Right forelimb (tissue), 1 donor: ENCODE results near the gene CPT1B.
A peak's percentile ranks its signal among the peaks of the same experiment; 100 is the strongest.

ENCODE experiments used
- DNase-seq: peaks from one replicate; pipeline ENCODE4 v3.0.0-alpha.2; 2018

Gene CPT1B

DNA sequence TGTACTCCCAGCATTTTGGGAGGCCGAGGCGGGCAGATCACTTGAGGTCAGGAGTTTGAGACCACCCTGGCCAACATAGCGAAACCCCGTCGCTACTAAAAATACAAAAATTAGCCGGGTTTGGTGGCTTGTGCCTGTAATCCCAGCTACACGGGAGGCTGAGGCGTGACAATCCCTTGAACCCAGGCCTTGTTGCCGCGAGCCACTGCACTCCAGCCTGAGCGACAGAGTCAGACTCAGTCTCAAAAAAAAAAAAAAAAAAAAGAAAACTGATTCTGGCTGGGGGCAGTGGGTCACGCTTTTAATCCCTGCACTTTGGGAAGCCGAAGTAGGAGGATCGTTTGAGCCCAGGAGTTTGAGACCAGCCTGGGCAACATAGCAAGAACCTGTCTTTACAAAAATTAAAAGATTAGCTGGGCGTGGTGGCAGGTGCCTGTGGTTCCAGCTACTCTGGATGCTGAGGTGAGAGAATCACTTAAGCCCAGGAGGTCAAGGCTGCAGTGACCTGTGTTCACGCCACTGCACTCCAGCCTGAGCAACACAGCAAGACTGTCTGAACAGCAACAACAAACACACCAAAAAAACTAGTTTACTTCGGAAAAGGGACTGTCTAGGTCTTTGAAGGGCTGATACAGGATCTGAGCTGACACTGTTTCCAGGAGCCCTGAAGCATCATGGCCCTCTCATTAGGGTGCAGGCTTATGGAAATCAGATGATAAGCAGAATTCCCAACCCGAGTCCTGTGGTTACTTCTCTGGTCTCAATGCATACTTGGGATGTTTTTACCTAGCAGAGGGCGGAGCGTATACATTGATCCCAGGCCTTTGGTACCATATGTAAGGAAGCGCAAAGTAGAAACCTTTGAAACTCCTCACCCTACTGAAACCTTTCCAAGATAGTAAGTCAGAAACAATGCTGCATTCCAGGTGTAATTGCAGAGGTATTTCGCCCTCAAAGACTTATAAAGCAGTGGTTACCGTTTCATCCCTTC is 6.2 kb upstream of the CPT1B start:
- no peak for DNase-seq

- DNase-seq = no peak
These were observed 5.2 kb upstream of the CPT1B start for GRCh38 chr22:50583294-50583861.

- DNase-seq = peak; percentile 99
These were observed 4.5 kb upstream of the CPT1B start, which contains the start of gene CHKB for GRCh38 chr22:50582493-50583293. TSS of gene CHKB (minus strand) at chr22:50582849. CDS start at chr22:50582781, 68 bp downstream.

GRCh38 chr22:50581950-50582492 is 3.8 kb upstream of the CPT1B start:
- no peak for DNase-seq

DNA sequence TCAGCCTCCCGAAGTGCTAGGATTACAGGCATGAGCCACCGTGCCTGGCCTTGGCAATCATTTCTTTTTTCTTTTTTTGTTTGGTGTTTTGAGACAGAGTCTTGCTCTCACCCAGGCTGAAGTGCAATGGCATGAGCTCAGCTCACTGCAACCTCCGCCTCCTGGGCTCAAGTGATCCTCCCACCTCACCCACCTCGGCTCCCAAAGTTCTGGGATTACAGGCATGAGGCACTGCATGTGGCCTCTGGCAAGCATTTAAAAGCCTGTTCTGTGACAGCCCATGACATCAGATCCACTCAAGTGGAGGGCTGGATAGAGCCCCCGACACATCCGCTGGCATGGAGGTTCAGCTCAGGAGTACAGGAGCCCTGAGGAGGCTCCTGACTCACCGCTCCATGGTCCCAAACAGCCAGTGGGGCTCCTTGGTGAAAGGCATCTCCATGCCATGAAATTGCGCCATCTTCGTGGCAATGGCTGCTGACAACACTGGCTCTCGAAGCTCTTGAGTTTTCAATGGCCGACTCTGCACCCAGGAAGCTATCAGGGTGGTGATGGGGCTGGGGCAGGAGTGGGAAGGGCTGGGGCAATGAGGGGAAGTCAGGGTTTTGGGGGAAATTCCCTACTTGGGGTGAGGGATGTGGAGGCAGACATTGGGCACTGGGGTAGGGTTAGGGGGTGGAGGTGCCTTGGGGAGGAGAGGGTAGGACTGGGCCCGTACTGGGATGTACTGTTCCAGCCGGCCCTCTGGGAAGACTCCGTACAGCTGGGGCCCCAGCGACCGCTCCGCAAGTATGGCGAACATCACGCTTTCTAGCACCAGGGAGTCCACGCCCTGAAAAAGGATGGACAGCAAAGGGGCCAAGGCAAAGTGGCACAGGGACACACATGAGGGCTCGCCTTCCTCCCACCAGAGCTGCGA is 3.1 kb upstream of the CPT1B start:
- no peak for DNase-seq

DNA sequence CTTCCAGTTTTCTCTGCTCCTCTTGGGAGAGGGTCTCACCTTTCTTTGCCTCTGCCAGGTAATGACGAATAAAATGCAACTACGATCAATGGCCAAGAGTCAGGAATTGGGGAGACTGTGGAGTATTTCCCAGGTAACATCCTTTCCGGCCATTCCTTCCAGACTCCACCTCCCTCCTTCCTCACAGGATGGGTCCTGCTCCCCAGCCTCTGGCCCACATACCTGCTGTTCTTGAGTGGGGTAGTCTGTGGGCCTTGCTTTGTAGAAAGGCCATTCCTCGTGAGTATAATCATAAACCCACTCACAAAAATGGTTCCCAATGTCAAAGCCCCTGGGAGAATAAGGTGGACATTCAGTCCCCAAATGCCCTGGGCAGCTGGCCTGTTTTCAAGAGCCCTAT is 1.5 kb upstream of the CPT1B start:
- DNase-seq = no peak

DNA sequence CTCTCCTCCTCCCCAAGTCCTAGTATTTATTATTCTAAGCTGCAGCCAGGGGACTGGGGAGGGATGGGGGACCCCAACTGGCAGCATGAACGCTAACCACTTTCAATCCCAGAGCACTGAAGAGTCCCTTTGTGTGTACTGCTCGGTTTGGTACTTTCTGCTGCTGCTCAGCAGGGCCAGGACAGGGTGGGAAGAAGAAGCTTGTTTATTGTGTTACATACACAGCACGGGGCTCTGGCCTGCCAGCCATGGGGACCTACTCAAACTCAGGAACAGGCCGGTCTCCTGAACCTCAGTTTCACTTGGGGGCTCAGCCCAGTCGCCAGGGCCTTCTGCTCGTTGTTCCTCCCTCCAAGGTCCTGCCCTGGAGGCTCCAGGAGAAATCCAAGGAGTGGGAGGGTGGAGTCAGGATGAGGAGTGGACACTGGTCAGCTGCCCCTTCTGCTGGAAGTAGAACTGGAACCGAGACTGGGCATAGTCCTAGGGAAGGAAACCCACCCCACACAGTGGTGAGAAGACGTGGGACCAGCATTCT is 616 bp upstream of the CPT1B start:
- DNase-seq = no peak

- no peak for DNase-seq
These were observed 585 bp downstream of the CPT1B start for GRCh38 chr22:50577697-50577986.

DNA sequence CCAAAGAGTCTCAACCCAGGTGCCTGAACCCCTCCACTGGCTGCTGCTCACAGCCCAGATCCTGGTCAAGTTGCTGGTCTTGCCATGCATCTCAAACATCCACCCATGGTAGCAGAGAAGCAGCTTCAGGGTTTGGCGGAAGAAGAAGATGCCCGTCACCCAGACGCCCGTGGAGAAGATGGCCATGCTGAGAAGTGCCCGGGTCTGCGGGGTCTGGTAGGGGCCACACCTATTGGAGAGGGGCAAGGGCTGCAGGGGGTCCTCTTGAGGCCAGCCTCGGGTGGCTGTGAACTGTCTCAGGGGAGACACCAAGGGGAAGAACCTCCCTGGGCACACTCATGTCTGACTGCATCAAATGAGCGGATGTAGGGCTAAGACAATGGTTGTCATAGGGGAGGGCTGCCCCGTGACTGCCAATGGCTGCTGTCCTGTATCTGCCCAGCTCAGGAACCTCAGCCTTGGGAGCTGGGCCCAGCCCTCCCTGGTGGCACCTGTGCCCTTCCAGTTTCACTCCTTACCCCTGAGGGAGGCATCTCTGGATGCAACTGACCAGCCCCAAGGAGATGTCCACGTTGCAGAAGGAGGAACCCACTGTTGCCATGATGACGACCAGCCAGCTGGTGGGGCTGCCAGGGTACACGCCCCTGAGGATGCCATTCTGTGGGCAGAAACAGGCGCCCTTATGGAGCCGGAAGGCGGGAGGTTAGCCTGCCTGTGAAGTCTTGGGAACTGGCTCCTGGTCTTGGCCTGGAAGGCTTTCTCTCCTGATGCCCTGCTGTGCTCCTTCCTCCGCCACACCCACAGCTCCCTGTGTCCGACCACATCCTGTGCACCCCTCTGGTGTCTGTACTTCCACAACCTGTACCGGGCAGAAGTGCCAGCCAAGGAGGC is 1.2 kb downstream of the CPT1B start:
- no peak for DNase-seq

DNA sequence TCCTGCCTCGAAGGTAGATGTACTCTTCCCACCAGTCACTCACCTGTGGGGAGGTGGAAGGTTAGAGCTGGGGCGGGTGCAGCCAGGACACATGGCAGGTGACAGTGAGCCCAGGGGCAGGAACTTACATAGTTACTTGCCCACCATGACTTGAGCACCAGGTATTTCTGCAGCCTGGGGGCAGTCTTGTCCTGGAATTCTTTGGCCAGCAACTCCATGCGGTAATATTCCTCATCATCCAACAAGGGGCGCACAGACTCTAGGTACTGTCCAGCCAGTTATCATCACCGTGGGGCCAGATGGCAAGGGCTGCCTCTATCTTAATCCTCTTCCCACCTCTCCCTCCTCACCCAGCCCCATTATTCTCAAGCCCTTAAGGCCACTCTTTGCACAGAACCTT is 2.2 kb downstream of the CPT1B start:
- no peak for DNase-seq

DNA sequence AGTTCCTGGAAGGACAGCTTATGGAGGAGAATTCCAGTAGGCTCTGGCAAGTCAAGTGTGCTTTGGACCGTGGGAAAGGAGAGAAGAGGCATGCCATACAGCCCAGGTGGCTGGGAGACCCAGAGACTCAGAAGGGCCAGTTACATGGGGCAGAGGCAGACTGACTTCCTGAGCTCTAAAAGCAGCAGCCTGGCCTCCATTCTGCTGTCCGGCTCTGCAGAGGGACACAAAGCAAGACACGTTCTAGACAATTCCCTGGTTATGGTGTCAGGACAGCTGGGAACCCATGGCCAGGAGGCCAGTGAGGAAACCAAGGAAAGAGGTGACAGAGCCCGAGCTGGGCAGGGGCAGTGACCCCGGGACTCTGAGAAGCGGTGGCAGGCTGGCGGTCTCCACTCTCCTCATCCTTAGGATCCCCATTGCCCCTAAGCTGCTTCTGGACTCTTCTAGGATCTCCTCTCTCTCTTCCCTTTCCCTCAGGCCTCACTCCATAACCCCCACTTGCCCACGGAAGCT is 2.7 kb downstream of the CPT1B start:
- DNase-seq = no peak

DNA sequence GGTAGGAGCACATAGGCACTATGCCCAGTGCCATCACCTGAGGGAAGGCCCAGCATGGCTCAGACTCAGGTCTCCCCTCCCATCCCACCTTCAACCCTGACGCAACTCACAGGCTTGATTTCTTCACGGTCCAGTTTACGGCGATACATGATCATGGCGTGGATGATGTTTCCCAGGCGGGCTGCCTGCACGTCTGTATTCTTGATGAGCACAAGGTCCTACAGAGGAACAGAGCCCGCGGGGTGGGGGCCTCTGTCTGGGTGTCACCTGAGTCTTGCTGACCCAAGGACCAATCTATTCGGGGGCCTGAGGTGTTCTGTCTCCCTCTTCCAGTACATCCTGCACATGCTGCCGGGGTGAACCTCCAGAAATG is 3.9 kb downstream of the CPT1B start:
- DNase-seq = no peak

DNA sequence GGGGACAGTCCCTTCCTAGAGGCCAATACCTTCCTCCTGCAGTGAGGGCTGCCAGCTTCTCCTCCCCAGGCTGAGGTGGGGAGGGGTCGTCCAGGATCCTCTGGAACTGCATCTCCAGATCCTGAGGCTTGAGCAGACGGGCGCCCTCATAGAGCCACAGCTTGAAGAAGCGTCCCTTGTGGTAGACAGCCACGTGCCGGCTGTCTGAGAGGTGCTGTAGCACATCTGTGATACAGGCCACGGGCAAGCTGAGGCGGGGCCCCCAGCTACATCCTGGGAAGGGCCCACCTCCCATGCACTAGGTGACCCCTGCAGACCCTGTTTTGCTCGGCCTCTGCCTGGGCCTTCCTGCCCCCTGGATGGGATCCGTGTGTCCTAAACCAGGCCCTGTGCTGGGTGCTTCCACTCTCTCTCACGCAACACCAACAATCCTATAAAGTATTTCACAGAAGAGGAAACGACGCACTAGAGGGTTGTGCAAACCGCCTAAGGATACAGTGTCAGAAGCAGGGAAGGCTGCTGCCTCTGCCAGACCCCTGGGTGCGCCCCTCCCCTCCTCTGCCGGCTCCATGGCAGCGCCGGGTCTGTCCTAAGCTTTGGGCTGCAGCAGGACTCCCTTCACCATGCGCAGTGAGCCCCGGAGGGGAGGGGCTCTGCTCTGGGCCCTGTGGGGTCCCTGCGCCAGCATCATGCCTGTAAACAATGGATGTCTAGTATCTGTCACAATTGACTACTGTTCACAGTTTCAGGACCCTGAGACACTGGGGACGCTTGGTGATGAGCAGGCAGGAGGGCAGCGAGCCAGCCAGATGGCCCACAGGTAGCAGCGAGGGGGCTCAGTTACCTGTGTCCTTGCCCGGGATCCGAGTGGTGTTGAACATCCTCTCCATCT is 4.5 kb downstream of the CPT1B start:
- no peak for DNase-seq

DNA sequence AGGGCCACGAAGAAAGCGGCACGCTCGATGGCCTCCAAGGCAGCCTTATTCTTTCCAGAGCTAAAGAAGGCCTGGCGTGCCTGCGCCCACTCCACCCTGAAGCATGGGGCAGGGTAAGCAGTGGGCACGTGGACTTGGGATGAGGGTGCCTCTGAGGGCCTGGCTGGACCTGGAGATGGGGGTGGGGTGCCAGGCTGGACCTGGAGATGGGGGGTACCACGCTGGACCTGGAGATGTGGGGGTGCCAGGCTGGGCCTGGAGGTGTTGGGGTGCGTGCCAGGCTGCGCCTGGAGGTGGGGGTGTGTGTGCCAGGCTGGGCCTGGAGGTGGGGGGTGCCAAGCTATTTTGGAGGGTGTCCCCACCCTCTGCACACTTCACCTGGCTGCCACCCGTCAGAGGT is 5.3 kb downstream of the CPT1B start:
- DNase-seq = no peak

- DNase-seq = no peak
These were observed 6.7 kb downstream of the CPT1B start for GRCh38 chr22:50571264-50572175.

DNA sequence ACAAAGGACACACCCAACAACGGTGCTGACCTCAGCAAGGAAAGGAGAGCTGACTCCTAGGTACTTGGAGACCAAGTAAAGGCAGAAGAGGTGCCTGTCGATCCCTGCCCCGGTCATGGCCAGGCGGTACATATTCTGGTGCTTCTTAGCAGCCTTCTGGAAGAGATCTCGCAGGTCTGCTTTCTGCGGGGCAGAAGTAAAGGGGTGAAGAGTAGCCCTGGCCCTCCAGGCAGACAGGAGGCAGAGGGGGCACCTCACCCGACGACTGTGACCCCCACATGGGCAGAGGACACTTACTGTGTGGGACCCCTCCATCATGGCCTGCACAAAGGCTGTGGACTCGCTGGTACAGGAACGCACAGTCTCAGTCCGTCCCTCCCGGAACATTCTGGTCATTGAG is 7.4 kb downstream of the CPT1B start:
- DNase-seq = no peak

DNA sequence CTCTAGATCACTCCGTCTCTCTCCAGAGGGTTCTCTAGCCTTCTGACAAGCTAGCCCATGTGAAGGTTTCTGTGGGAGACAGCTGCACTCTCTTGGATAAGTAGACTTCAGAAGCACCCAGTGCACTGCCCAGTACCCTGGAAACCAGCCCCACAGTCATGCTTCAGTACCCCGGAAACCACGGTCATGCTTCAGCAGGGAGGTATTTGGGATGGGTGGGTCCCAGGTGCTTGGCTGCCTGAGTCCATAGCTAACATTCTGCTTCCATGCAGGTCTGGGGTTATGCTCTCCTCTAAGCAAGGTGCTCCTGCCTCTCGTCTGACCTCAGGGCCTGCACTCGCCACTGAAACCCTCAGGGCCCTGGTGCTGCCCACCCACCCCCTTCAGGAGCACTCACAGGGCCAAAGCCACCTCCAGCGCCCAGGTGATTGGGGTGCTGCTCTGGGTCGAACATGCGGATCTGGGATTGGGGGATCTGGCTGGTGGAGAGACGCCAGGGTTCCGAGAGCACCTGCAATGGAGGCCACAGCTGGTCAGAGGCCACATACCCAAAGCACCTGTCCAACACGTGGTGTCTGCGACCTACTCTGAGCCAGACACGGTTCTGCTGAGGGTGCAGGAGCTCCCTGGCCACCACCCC is 8.2 kb downstream of the CPT1B start:
- no peak for DNase-seq

DNA sequence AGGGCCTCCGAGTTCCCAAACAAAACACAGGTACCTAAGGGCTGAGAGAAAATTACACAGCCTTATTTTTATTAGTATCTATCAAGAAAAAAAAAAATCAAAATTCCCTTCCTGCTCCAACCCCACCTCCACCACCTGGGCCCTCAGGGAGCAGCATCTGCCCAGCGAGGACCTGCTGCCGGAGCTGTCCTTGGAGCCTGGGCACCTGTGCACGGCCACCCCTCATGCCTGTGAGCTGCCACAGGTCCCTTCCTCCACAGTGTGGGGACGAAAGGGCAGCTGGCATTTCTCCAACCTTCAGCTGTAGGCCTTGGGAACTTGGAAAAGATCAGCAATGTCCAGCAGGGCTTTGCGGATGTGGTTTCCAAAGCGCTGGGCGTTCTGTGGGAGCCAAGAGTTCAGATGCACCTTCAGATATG is 9.2 kb downstream of the CPT1B start:
- DNase-seq = no peak
